GM13977 (cell line): Measurements from ENCODE around the gene BAZ1A.

Experiments
- DNase-seq: peaks from one replicate; pipeline ENCODE4 v3.0.0; 2012; ENCODE audit warnings: low spot score
- CTCF ChIP-seq: IDR thresholded peaks from 2 replicates; pipeline ENCODE4 v1.5.1; 2012; ENCODE audit warnings: mild to moderate bottlenecking, control low read depth; ENCODE audit not compliant: insufficient read depth; ENCODE audit errors: extremely low read depth, missing control alignments
- in situ Hi-C: fragments of 300-500 bp; cut with MboI; formaldehyde crosslinking; loops from one replicate; pipeline ENCODE4 v1.12.0; 2022; ENCODE audit warnings: low sequenced_read_pairs, low pct_unique_long_range_greater_than_20kb, mixed read lengths, inconsistent platforms; ENCODE audit not compliant: unreplicated experiment

BAZ1A gene

GRCh38 chr14:34858765-34859164 is 16.4 kb downstream of the BAZ1A start:
- in situ Hi-C loops = no loop called here
- no peak for TF ChIP-seq CTCF
- DNase-seq = no peak

GRCh38 chr14:34857689-34858449 is 17.3 kb downstream of the BAZ1A start:
- DNase-seq = no peak
- in situ Hi-C loops = no loop called here
- no peak for TF ChIP-seq CTCF

GRCh38 chr14:34853041-34853440 is 22.1 kb downstream of the BAZ1A start:
- no peak for TF ChIP-seq CTCF
- no peak for DNase-seq
- in situ Hi-C loops = no loop called here

- no peak for DNase-seq
- in situ Hi-C loops = no loop called here
- no peak for TF ChIP-seq CTCF
Measured at GRCh38 chr14:34851395-34851794, 23.8 kb downstream of the BAZ1A start.

GRCh38 chr14:34845869-34846268 is 29.3 kb downstream of the BAZ1A start:
- TF ChIP-seq CTCF = no peak
- in situ Hi-C loops = no loop called here
- no peak for DNase-seq

GRCh38 chr14:34843011-34843554 is 32.1 kb downstream of the BAZ1A start:
- TF ChIP-seq CTCF = no peak
- DNase-seq = peak; percentile 53
- in situ Hi-C loops = no loop called here
